KMS-11 (cell line): ENCODE data around the gene C12orf56.

Experiments
- H2AFZ ChIP-seq: fragments of 200-600 bp; sonication (generic); 2 replicates; pipeline ENCODE4 v1.6.1; 2016; ENCODE audit warnings: antibody characterized with exemption, mixed run types, low read depth
- H3K27ac ChIP-seq: fragments of 200-600 bp; sonication (generic); 2 replicates; pipeline ENCODE4 v1.6.1; 2016; ENCODE audit warnings: mild to moderate bottlenecking, mixed run types
- H3K27me3 ChIP-seq: fragments of 200-600 bp; sonication (generic); 2 replicates; pipeline ENCODE4 v1.6.1; 2017; ENCODE audit warnings: mild to moderate bottlenecking, low read depth, mixed run types, moderate library complexity; ENCODE audit not compliant: insufficient read depth
- H3K36me3 ChIP-seq: fragments of 200-600 bp; sonication (generic); 2 replicates; pipeline ENCODE4 v1.6.1; 2017; ENCODE audit warnings: mild to moderate bottlenecking, mixed run types; ENCODE audit not compliant: insufficient read depth
- H3K4me1 ChIP-seq: fragments of 200-600 bp; sonication (generic); 2 replicates; pipeline ENCODE4 v1.6.1; 2016; ENCODE audit warnings: mild to moderate bottlenecking, low read depth, mixed run types; ENCODE audit not compliant: poor library complexity, severe bottlenecking
- H3K4me2 ChIP-seq: fragments of 200-600 bp; sonication (generic); 2 replicates; pipeline ENCODE4 v1.7.0; 2016; ENCODE audit warnings: mild to moderate bottlenecking, mixed run types
- H3K4me3 ChIP-seq: fragments of 200-600 bp; sonication (generic); IDR thresholded peaks from 2 replicates; pipeline ENCODE4 v1.6.1; 2017; ENCODE audit warnings: low read depth, low read length, mixed read lengths; ENCODE audit not compliant: insufficient read depth
- H3K79me2 ChIP-seq: fragments of 200-600 bp; sonication (generic); 2 replicates; pipeline ENCODE4 v1.6.1; 2016; ENCODE audit warnings: low read depth, mixed run types; ENCODE audit not compliant: insufficient read depth
- H3K9ac ChIP-seq: fragments of 200-600 bp; sonication (generic); 2 replicates; pipeline ENCODE4 v1.6.1; 2016; ENCODE audit warnings: mild to moderate bottlenecking, mixed run types
- H4K20me1 ChIP-seq: fragments of 200-600 bp; sonication (generic); 2 replicates; pipeline ENCODE4 v1.6.1; 2016; ENCODE audit warnings: mild to moderate bottlenecking, mixed run types; ENCODE audit not compliant: insufficient read depth
- TF ChIP-seq, protein P1 (sequence below): fragments of 200-600 bp; sonication (generic); conservative IDR thresholded peaks from 2 replicates; pipeline ENCODE4 v1.6.1; 2017; ENCODE audit warnings: low read depth, mild to moderate bottlenecking, antibody characterized with exemption, low read length, moderate library complexity, mixed read lengths

The C12orf56 gene

DNA sequence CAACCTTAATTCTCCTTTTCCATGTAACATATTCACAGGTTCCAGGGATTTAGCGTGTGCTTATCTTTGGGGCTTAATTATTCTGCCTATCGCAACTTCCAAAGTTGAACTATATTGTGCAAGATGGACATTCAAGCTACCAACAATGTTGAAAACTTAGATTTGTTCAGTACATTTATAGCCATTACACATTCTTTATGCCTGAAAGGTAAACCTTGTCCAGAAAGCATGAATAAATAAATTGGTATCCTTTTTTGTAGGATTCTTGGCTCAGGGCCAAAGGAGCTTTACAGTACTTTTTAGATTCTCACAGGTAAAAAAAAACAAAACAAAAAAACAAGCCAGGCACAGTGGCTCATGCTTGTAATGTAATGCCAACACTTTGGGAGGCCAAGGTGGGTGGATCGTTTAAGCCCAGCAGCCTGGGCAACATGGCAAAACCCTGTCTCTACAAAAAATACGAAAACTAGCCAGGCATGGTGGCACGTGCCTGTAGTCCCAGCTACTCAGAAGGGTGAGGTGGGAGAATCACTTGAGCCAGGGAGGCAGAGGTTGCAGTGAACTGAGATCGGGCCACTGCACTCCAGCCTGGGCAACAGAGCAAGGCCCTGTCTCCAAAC, 3.3 kb downstream of the C12orf56 start:
- Histone ChIP-seq H3K36me3 (no peaks in the 10 kb centered on the region), H3K4me3 (no peak overlapping the region), H3K79me2 (no peaks in the 10 kb centered on the region), H3K4me1 (no peaks in the 10 kb centered on the region), H3K9ac (no peak overlapping the region), H3K4me2 (no peak overlapping the region), H4K20me1 (no peaks in the 10 kb centered on the region), H2AFZ (no peak overlapping the region), H3K27ac (no peak overlapping the region), H3K27me3 (no peaks in the 10 kb centered on the region)
- TF ChIP-seq, protein P1, sequence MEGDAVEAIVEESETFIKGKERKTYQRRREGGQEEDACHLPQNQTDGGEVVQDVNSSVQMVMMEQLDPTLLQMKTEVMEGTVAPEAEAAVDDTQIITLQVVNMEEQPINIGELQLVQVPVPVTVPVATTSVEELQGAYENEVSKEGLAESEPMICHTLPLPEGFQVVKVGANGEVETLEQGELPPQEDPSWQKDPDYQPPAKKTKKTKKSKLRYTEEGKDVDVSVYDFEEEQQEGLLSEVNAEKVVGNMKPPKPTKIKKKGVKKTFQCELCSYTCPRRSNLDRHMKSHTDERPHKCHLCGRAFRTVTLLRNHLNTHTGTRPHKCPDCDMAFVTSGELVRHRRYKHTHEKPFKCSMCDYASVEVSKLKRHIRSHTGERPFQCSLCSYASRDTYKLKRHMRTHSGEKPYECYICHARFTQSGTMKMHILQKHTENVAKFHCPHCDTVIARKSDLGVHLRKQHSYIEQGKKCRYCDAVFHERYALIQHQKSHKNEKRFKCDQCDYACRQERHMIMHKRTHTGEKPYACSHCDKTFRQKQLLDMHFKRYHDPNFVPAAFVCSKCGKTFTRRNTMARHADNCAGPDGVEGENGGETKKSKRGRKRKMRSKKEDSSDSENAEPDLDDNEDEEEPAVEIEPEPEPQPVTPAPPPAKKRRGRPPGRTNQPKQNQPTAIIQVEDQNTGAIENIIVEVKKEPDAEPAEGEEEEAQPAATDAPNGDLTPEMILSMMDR: no peak

DNA sequence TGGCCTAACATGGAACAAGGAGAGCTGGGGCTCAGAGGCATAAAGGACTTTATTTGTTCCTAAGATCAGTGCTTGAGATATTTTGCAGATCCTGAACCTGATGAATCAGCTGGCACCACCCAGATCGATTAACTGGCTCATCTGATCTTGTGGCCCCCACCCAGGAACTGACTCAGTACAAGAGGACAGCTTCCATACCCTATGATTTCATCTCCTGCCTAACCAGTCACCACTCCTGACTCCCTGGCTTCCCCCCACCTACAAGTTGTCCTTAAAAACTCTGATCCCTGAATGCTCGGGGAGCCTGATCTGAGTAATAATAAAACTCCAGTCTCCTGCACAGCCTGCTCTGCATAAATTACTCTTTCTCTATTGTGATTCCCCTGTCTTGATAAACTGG, 5.1 kb downstream of the C12orf56 start:
- no peaks in the 10 kb centered on the region for H4K20me1 ChIP-seq
- no peaks in the 10 kb centered on the region for H3K4me1 ChIP-seq
- no peak overlapping the region for H3K9ac ChIP-seq
- no peak overlapping the region for H3K4me2 ChIP-seq
- H3K27me3 ChIP-seq: no peaks in the 10 kb centered on the region
- H3K27ac ChIP-seq: no peak overlapping the region
- no peak overlapping the region for H2AFZ ChIP-seq
- H3K79me2 ChIP-seq: no peaks in the 10 kb centered on the region
- H3K4me3 ChIP-seq: no peak overlapping the region
- TF ChIP-seq, protein P1: no peak
- H3K36me3 ChIP-seq: no peaks in the 10 kb centered on the region

DNA sequence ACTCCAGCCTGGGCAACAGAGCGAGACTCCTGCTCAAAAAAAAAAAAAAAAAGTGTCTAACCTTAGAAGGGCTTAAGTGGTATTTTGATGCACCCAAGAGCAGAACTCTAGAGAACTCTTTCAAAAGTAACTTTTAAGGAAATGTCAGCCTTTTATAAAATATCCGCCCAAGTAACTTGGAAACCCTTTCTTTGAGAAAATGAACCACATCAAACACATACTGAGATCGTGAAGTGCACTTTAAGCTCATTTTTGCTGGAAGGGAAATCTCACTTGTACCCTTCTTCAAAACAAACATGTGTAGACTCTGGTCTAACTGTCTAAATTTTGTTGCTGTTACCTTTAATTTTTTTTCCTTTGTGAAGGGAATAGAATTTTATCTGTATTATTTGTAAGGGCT, 5.5 kb downstream of the C12orf56 start:
- no peaks in the 10 kb centered on the region for H3K79me2 ChIP-seq
- H2AFZ ChIP-seq: no peak overlapping the region
- H3K4me1 ChIP-seq: no peaks in the 10 kb centered on the region
- no peaks in the 10 kb centered on the region for H3K36me3 ChIP-seq
- H3K4me2 ChIP-seq: no peak overlapping the region
- no peak overlapping the region for H3K4me3 ChIP-seq
- no peaks in the 10 kb centered on the region for H3K27me3 ChIP-seq
- H3K27ac ChIP-seq: no peak overlapping the region
- H3K9ac ChIP-seq: no peak overlapping the region
- H4K20me1 ChIP-seq: no peaks in the 10 kb centered on the region
- TF ChIP-seq, protein P1: no peak

DNA sequence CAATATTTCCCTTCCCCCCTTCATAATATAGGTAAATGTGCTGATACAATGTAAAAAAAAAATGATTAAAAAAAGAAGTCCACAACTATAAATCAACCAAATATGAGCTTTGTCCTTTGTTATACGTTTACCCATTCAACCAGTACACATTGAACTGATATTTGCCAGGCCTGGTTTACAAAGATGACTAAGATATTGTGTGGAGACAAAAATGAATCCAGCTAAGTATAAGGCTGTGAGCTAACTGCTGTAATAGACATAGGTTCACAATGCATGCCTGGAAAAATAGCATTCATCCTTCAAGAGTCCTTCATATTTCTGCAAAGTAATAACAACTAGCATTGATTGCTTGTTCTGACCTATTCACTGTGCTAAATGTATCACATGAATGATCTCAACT, 6.9 kb downstream of the C12orf56 start:
- TF ChIP-seq, protein P1: no peak
- H2AFZ ChIP-seq: no peak overlapping the region

More for the DNA sequence above, 6.9 kb downstream of the C12orf56 start:
- no peak overlapping the region for H3K9ac ChIP-seq
- H3K27me3 ChIP-seq: no peaks in the 10 kb centered on the region
- H3K4me1 ChIP-seq: no peaks in the 10 kb centered on the region
- H3K4me3 ChIP-seq: no peak overlapping the region
- no peaks in the 10 kb centered on the region for H4K20me1 ChIP-seq
- H3K36me3 ChIP-seq: no peaks in the 10 kb centered on the region
- H3K79me2 ChIP-seq: no peaks in the 10 kb centered on the region
- no peak overlapping the region for H3K27ac ChIP-seq
- H3K4me2 ChIP-seq: no peak overlapping the region
